ENCODE results near the gene OGN.

Gene OGN

GRCh38 chr9:92345582-92345981, 58.8 kb downstream of the OGN start:
- DNase-seq (ENCODE audit: low spot score), result no peak
- no peak for TF ChIP-seq CTCF (IDR thresholded peaks at IDR 0.05; ENCODE audit: extremely low read depth, missing control alignments)

DNA sequence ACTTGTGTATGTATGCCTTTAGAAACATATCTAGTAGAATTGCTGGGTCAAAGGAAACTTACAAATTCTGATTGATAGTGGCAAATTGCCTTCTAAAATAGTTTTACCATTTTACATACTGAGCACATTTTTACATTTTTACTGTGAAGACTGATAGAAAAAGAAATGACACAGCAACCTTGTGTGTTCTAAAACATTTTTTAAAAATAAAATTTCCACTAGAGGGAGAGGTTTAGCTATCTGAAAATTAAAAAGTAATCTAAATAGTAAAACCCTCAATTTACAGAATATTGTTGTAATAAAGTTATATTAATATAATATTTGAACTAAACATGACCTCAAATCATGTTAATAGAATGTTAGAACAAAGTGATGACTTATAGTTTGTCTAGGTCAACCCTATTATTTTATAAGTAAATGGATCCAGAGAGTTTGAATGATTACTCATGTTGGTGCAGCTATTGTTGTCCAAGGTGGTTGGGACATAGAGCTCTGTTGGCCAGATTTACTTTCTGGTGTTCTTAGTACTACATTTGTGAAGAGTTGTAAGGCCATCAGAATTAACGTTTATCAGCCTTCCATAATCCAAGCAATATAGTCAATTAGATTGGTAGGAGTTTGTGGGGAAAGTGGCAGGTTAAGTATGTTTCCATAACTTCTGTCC, 61.4 kb downstream of the OGN start:
- no peak for TF ChIP-seq CTCF (IDR thresholded peaks at IDR 0.05; ENCODE audit: extremely low read depth, missing control alignments)
- DNase-seq (ENCODE audit: low spot score), result no peak

GRCh38 chr9:92341578-92341977, 62.8 kb downstream of the OGN start:
- TF ChIP-seq CTCF (IDR thresholded peaks at IDR 0.05; ENCODE audit: extremely low read depth, missing control alignments), result no peak
- DNase-seq (ENCODE audit: low spot score), result no peak

- DNase-seq (ENCODE audit: low spot score), result no peak
- TF ChIP-seq CTCF (IDR thresholded peaks at IDR 0.05; ENCODE audit: extremely low read depth, missing control alignments), result no peak
Observed at GRCh38 chr9:92333282-92333634, 71.1 kb downstream of the OGN start.

Measured in GM20000 (cell line).